PC-3 (cell line): ENCODE measurements around the gene TRPV6.

ENCODE experiments used
- CTCF ChIP-seq: fragments of 300-600 bp; sonication (generic); conservative IDR thresholded peaks from 2 replicates; pipeline ENCODE4 v1.5.1; 2017; ENCODE audit warnings: antibody characterized with exemption, low read depth, mild to moderate bottlenecking, low read length
- EZH2phosphoT487 ChIP-seq: fragments of 300-600 bp; sonication (generic); IDR thresholded peaks from 2 replicates; pipeline ENCODE4 v1.6.1; 2018; ENCODE audit warnings: mild to moderate bottlenecking, antibody characterized with exemption, low read length, borderline replicate concordance

- TF ChIP-seq CTCF (no peak), EZH2phosphoT487 (no peak)
Measured at GRCh38 chr7:142910481-142910880, 24.9 kb upstream of the TRPV6 start.
